H1 (cell line): ENCODE data around the gene ZNF606. TPM values are rescaled to one million over a fixed set of nuclear protein-coding genes. Genes with fewer than 3 reads are reported as not detected.

Experiments
- CTCF ChIA-PET: fragments of 300-600 bp; sonication (Branson Sonifier 250); formaldehyde crosslinking; loops from one replicate; lab custom pipeline; 2021; ENCODE audit not compliant: partially characterized antibody; lab: Charles Lee
- POLR2A ChIA-PET: fragments of 300-600 bp; sonication (Branson Sonifier 250); formaldehyde crosslinking; loops from one replicate; lab custom pipeline; 2021; ENCODE audit warnings: inconsistent platforms; ENCODE audit not compliant: partially characterized antibody; lab: Charles Lee
- DNase-seq, 2 experiments: peaks; one replicate each; pipeline versions ENCODE4 v3.0.0 to v3.0.0-alpha.2; 2010 to 2022; ENCODE audit warnings: low spot score in 2 of 2, low read depth in 1 of 2, mixed read lengths in 1 of 2
- FAIRE-seq: peaks from 2 replicates; lab custom pipeline; 2011; peaks lifted over from hg19 to GRCh38; lab: Jason Lieb, UNC
- H2AFZ ChIP-seq: 2 replicates; pipeline ENCODE4 v1.8.1; 2012; ENCODE audit warnings: low read length, inconsistent platforms
- H2AK5ac ChIP-seq: 2 replicates; pipeline ENCODE4 v1.6.1; 2013; ENCODE audit warnings: low read depth, low read length
- H2BK120ac ChIP-seq: replicated peaks from 2 replicates; pipeline ENCODE3; 2013; ENCODE audit warnings: low read depth, low read length, inconsistent platforms
- H2BK12ac ChIP-seq: 2 replicates; pipeline ENCODE4 v1.6.1; 2013; ENCODE audit warnings: low read depth, low read length
- H2BK15ac ChIP-seq: 2 replicates; pipeline ENCODE4 v1.6.1; 2013; ENCODE audit warnings: low read length
- H2BK20ac ChIP-seq: 2 replicates; pipeline ENCODE4 v1.6.1; 2013; ENCODE audit warnings: low read length
- H2BK5ac ChIP-seq: 2 replicates; pipeline ENCODE4 v1.6.1; 2013; ENCODE audit warnings: low read depth, low read length
- H3K14ac ChIP-seq: 2 replicates; pipeline ENCODE4 v1.6.1; 2013; ENCODE audit warnings: inconsistent platforms; ENCODE audit not compliant: insufficient read length
- H3K18ac ChIP-seq: 2 replicates; pipeline ENCODE4 v1.6.1; 2013; ENCODE audit warnings: low read length; ENCODE audit errors: extremely low read depth
- H3K23ac ChIP-seq: 2 replicates; pipeline ENCODE4 v1.6.1; 2013; ENCODE audit warnings: inconsistent platforms; ENCODE audit not compliant: insufficient read length
- H3K23me2 ChIP-seq: 2 replicates; pipeline ENCODE4 v1.6.1; 2013; ENCODE audit warnings: low read depth, low read length
- H3K27ac ChIP-seq: 2 replicates; pipeline ENCODE4 v1.6.1; 2011; ENCODE audit warnings: low read depth, low read length, inconsistent platforms
- H3K27me3 ChIP-seq, 4 experiments: replicated peaks in 1 of 4; 1 replicate in 1 of 4; 2 replicates in 3 of 4; pipeline versions ENCODE4 v1.6.1 to v1.8.1; 2011 to 2013; ENCODE audit warnings: low read length in 3 of 4, mild to moderate bottlenecking in 3 of 4, inconsistent platforms in 2 of 4, mixed read lengths in 2 of 4, moderate library complexity in 1 of 4; ENCODE audit not compliant: control insufficient read depth in 3 of 4, insufficient read depth in 3 of 4; ENCODE audit errors: extremely low read depth in 1 of 4
- H3K36me3 ChIP-seq, 4 experiments: 2 replicates each; pipeline versions ENCODE4 v1.6.1 to v1.8.1; 2011 to 2013; ENCODE audit warnings: mild to moderate bottlenecking in 4 of 4, low read length in 3 of 4, moderate library complexity in 2 of 4, control low read depth in 1 of 4, inconsistent platforms in 1 of 4; ENCODE audit not compliant: insufficient read depth in 4 of 4, control insufficient read depth in 2 of 4
- H3K4ac ChIP-seq: replicated peaks from 2 replicates; pipeline ENCODE3; 2013; ENCODE audit warnings: low read length, low read depth, mixed read lengths, inconsistent platforms; ENCODE audit not compliant: insufficient read length
- H3K4me1 ChIP-seq, 4 experiments: replicated peaks in 1 of 4; 1 replicate in 1 of 4; 2 replicates in 3 of 4; pipeline versions ENCODE4 v1.6.1 to v1.8.1; 2011 to 2013; ENCODE audit warnings: low read length in 3 of 4, inconsistent platforms in 2 of 4, mixed read lengths in 1 of 4; ENCODE audit not compliant: insufficient read depth in 4 of 4, control insufficient read depth in 3 of 4
- H3K4me2 ChIP-seq, 2 experiments: 2 replicates each; pipeline versions ENCODE4 v1.6.1 to v1.8.1; 2011 to 2013; ENCODE audit warnings: low read depth in 2 of 2, low read length in 2 of 2, control low read depth in 1 of 2, inconsistent platforms in 1 of 2, mild to moderate bottlenecking in 1 of 2; ENCODE audit not compliant: insufficient read depth in 1 of 2
- H3K4me3 ChIP-seq, 4 experiments: fragments of 200-600, 300-600 bp in 1 of 4; sonication (generic), shearing (Covaris generic), sonication (Bioruptor Twin) in 1 of 4; 2 replicates each; pipeline versions ENCODE4 v1.5.1 to v1.8.1; 2011 to 2016; ENCODE audit warnings: low read length in 4 of 4, low read depth in 3 of 4, control low read depth in 2 of 4, inconsistent platforms in 2 of 4, mild to moderate bottlenecking in 2 of 4, mixed read lengths in 1 of 4, moderate library complexity in 1 of 4; ENCODE audit not compliant: insufficient read depth in 2 of 4; ENCODE audit errors: extremely low read depth in 1 of 4
- H3K56ac ChIP-seq: replicated peaks from 2 replicates; pipeline ENCODE3; 2013; ENCODE audit warnings: low read depth, mild to moderate bottlenecking, mixed read lengths, low read length, inconsistent platforms; ENCODE audit not compliant: insufficient read length
- H3K79me1 ChIP-seq: 2 replicates; pipeline ENCODE4 v1.6.1; 2013; ENCODE audit warnings: low read depth, low read length, control low read depth
- H3K79me2 ChIP-seq, 2 experiments: 2 replicates each; pipeline versions ENCODE4 v1.6.1 to v1.8.1; 2012 to 2013; ENCODE audit warnings: low read length in 2 of 2, mild to moderate bottlenecking in 2 of 2, inconsistent platforms in 1 of 2; ENCODE audit not compliant: insufficient read depth in 2 of 2, control insufficient read depth in 1 of 2
- H3K9ac ChIP-seq, 4 experiments: replicated peaks in 1 of 4; 1 replicate in 1 of 4; 2 replicates in 3 of 4; pipeline versions ENCODE4 v1.6.1 to v1.8.1; 2011 to 2013; ENCODE audit warnings: low read depth in 3 of 4, low read length in 3 of 4, control low read depth in 2 of 4, mild to moderate bottlenecking in 2 of 4, moderate library complexity in 2 of 4, inconsistent platforms in 1 of 4; ENCODE audit errors: extremely low read depth in 1 of 4
- H3K9me3 ChIP-seq, 2 experiments: 2 replicates each; pipeline versions ENCODE4 v1.6.1 to v1.8.1; 2012 to 2013; ENCODE audit warnings: mild to moderate bottlenecking in 2 of 2, moderate library complexity in 2 of 2, control low read depth in 1 of 2, inconsistent platforms in 1 of 2, low read depth in 1 of 2, low read length in 1 of 2, mixed read lengths in 1 of 2; ENCODE audit not compliant: insufficient read depth in 2 of 2
- H4K20me1 ChIP-seq, 2 experiments: replicated peaks in 1 of 2; 2 replicates each; pipeline versions ENCODE3 to v1.8.1; 2011 to 2013; ENCODE audit warnings: inconsistent platforms in 2 of 2, low read length in 2 of 2, mild to moderate bottlenecking in 1 of 2; ENCODE audit not compliant: insufficient read depth in 2 of 2, control insufficient read depth in 1 of 2
- H4K5ac ChIP-seq: 2 replicates; pipeline ENCODE4 v1.6.1; 2013; ENCODE audit warnings: low read length, low read depth, mixed read lengths, inconsistent platforms; ENCODE audit not compliant: insufficient read length
- H4K8ac ChIP-seq: 2 replicates; pipeline ENCODE4 v1.8.0; 2013; ENCODE audit warnings: mild to moderate bottlenecking, moderate library complexity, low read length, inconsistent platforms; ENCODE audit not compliant: insufficient read depth; ENCODE audit errors: extremely low read depth
- H4K91ac ChIP-seq: replicated peaks from 2 replicates; pipeline ENCODE3; 2013; ENCODE audit warnings: low read length, mixed read lengths, inconsistent platforms; ENCODE audit not compliant: insufficient read length
- CEBPB ChIP-seq: IDR thresholded peaks from 2 replicates; pipeline ENCODE4 v1.6.1; 2012; ENCODE audit warnings: low read depth, low read length
- CHD1 ChIP-seq: IDR thresholded peaks from 2 replicates; pipeline ENCODE4 v1.6.1; 2012; ENCODE audit warnings: low read depth, low read length, improper control_type of control experiment
- JUND ChIP-seq: IDR thresholded peaks from 2 replicates; pipeline ENCODE4 v1.6.1; 2011; ENCODE audit warnings: mild to moderate bottlenecking, improper control_type of control experiment, low read length
- KDM5A ChIP-seq: fragments of 200-600 bp; IDR thresholded peaks from 2 replicates; pipeline ENCODE4 v1.7.1; 2012; ENCODE audit warnings: mild to moderate bottlenecking, low read length, inconsistent platforms, mixed read lengths
- MAFK ChIP-seq: IDR thresholded peaks from 2 replicates; pipeline ENCODE4 v1.6.1; 2012; ENCODE audit warnings: low read depth, mild to moderate bottlenecking, improper control_type of control experiment, low read length
- POLR2A ChIP-seq, 2 experiments: IDR thresholded peaks; 1 replicate in 1 of 2; 2 replicates in 1 of 2; pipeline ENCODE4 v1.6.1; 2011; ENCODE audit warnings: low read depth in 2 of 2, low read length in 2 of 2, mild to moderate bottlenecking in 2 of 2; ENCODE audit errors: control extremely low read depth in 1 of 2
- RXRA ChIP-seq: IDR thresholded peaks from 2 replicates; pipeline ENCODE4 v1.6.1; 2011; ENCODE audit warnings: low read depth, mild to moderate bottlenecking, low read length, moderate library complexity; ENCODE audit not compliant: insufficient read depth
- SAP30 ChIP-seq: fragments of 300-600 bp; sonication (generic); IDR thresholded peaks from 2 replicates; pipeline ENCODE4 v1.7.1; 2012; ENCODE audit warnings: low read length, moderate library complexity, mild to moderate bottlenecking, inconsistent platforms; ENCODE audit not compliant: insufficient read depth, insufficient replicate concordance
- SIN3A ChIP-seq, 2 experiments: IDR thresholded peaks in 1 of 2; conservative IDR thresholded peaks in 1 of 2; 2 replicates each; pipeline ENCODE4 v1.6.1; 2011 to 2012; ENCODE audit warnings: low read length in 2 of 2, improper control_type of control experiment in 1 of 2, low read depth in 1 of 2, mild to moderate bottlenecking in 1 of 2
- SP1 ChIP-seq: IDR thresholded peaks from 2 replicates; pipeline ENCODE4 v1.6.1; 2011; ENCODE audit warnings: low read depth, low read length
- SP4 ChIP-seq: IDR thresholded peaks from 2 replicates; pipeline ENCODE4 v1.6.1; 2012; ENCODE audit warnings: low read length, inconsistent platforms
- TAF1 ChIP-seq: IDR thresholded peaks from 2 replicates; pipeline ENCODE4 v1.6.1; 2011; ENCODE audit warnings: mild to moderate bottlenecking, low read depth, low read length
- TAF7 ChIP-seq: optimal IDR thresholded peaks from 2 replicates; pipeline ENCODE3; 2011; ENCODE audit warnings: low read depth, mild to moderate bottlenecking, inconsistent platforms, low read length, moderate library complexity, borderline replicate concordance
- YY1 ChIP-seq: IDR thresholded peaks from 2 replicates; pipeline ENCODE4 v1.6.1; 2011; ENCODE audit warnings: low read depth, mild to moderate bottlenecking, low read length
- ZNF274 ChIP-seq: IDR thresholded peaks from 2 replicates; pipeline ENCODE4 v1.7.0; 2012; ENCODE audit warnings: low read length, borderline replicate concordance; ENCODE audit errors: extremely low read depth
- WGBS, 2 experiments: shearing (Covaris generic) in 1 of 2; methylation state at CpG; one replicate each; pipeline versions ENCODE4 v1.1.6 to v1.1.7; 2013 to 2015; ENCODE audit warnings: low lambda C conversion rate in 2 of 2, mixed read lengths in 2 of 2, inconsistent platforms in 1 of 2, low coverage in 1 of 2, missing lambda C conversion rate in 1 of 2; ENCODE audit not compliant: insufficient replicate concordance in 2 of 2, insufficient coverage in 1 of 2, insufficient read length in 1 of 2; ENCODE audit errors: extremely low coverage in 1 of 2, missing lambda C conversion rate in 1 of 2; 5-methylcytosine and 5-hydroxymethylcytosine counted together
- polyA plus RNA-seq, 7 experiments: library from polyadenylated mRNA; depleted of rRNA in 3 of 7; stranded (reverse) in 5 of 7; unstranded in 2 of 7; fragments of >200 nt in 5 of 7; fragments of 200-250 nt in 2 of 7; gene quantifications; 1 replicate in 5 of 7; 2 replicates in 1 of 7; 4 replicates in 1 of 7; pipeline versions ENCODE4 v1.2.1 to v1.2.3, GENCODE V29; 2011 to 2013; ENCODE audit warnings: missing spikeins in 2 of 7, mixed read lengths in 2 of 7
- total RNA-seq: library from RNA; stranded (reverse); fragmentation: NEBNext Ultra II Directional; extraction: Animal tissue kit (Norgen Biotek cat#: 25700); gene quantifications from 2 replicates; pipeline ENCODE4 v1.2.1, GENCODE V29; 2021

The ZNF606 gene
- total and polyA plus RNA-seq, 2 of the 8 experiments (the other 6 are each of a cell fraction or from before 2014, with no cell fraction given), result 5.2 to 19.3 TPM

- H3K56ac ChIP-seq, result no peak overlapping the region
- H3K79me1 ChIP-seq, result no peaks in the 10 kb centered on the region
- H3K23ac ChIP-seq, result no peak overlapping the region
- H4K20me1 ChIP-seq, result no peaks in the 10 kb centered on the region
- no peak overlapping the region for H2BK5ac ChIP-seq
- H2AFZ ChIP-seq, result no peak overlapping the region
- no peak overlapping the region for H3K9ac ChIP-seq
- H3K14ac ChIP-seq, result no peak overlapping the region
- no peaks in the 10 kb centered on the region for H3K27me3 ChIP-seq
- ChIA-PET POLR2A (interaction anchor here (1.1 to 1.6 kb wide), 3 partner anchors 11 to 34 kb away, joined by 3 to 4 read pairs (median 3); no protein-coding TSS in a partner anchor), CTCF (no interaction called here)
- no peak overlapping the region for H2BK15ac ChIP-seq
- H3K4me3 ChIP-seq, result no peak overlapping the region
- H3K23me2 ChIP-seq, result no peaks in the 10 kb centered on the region
- DNase-seq (no peak), FAIRE-seq (no peak)
- H2AK5ac ChIP-seq, result no peak overlapping the region
- H3K4ac ChIP-seq, result no peak overlapping the region
- no peaks in the 10 kb centered on the region for H3K4me1 ChIP-seq
- no peaks in the 10 kb centered on the region for H3K36me3 ChIP-seq
- no peaks in the 10 kb centered on the region for H3K79me2 ChIP-seq
- H3K18ac ChIP-seq, result no peak overlapping the region
- no peak overlapping the region for H3K27ac ChIP-seq
- 86% methylated on average over 8 of the region's 8 CpGs; no CpG with 5 or more reads in 1 of the 2 experiments for WGBS, 2 experiments
- H4K91ac ChIP-seq, result no peak overlapping the region
- TF ChIP-seq RXRA (no peak), SP4 (no peak), CEBPB (no peak), KDM5A (no peak), MAFK (no peak), ZNF274 (no peak), SP1 (no peak), CHD1 (no peak), SIN3A (conservative IDR thresholded peaks at IDR 0.05 in 1 of 2, IDR thresholded peaks at IDR 0.05 in 1 of 2; ENCODE audit: low read depth in 1 of 2, low read length in 2 of 2) (no peak), YY1 (no peak), SAP30 (no peak), POLR2A (IDR thresholded peaks at IDR 0.05; ENCODE audit: control extremely low read depth in 1 of 2, low read depth in 2 of 2, low read length in 2 of 2) (no peak), TAF1 (no peak), TAF7 (no peak), JUND (no peak)
- H3K9me3 ChIP-seq, result peaks cover 35 to 65% of the 10 kb centered on the region in 2 experiments
- no peak overlapping the region for H4K8ac ChIP-seq
- no peak overlapping the region for H4K5ac ChIP-seq
- H2BK120ac ChIP-seq, result no peak overlapping the region
- no peak overlapping the region for H2BK20ac ChIP-seq
- no peak overlapping the region for H2BK12ac ChIP-seq
- H3K4me2 ChIP-seq, result no peak overlapping the region
Measured at GRCh38 chr19:57964761-57965160, 37.9 kb downstream of the ZNF606 start.
